ENCODE data around the gene LAMA1. TPM values are rescaled to one million over a fixed set of nuclear protein-coding genes. Genes with fewer than 3 reads are reported as not detected.

LAMA1 gene
- total and polyA plus RNA-seq, 10 donors = 0.20 to 2.3 (median 0.63) TPM

GRCh38 chr18:6962571-6963451, 154.8 kb downstream of the LAMA1 start:
- H3K4me3 ChIP-seq = no peak overlapping the region
- no peaks in the 10 kb centered on the region for H3K4me1 ChIP-seq
- H3K9me3 ChIP-seq = peaks cover 0 to 9% (median 0%) of the 10 kb centered on the region in 8 donors
- intact Hi-C loops (cut with DNase I; ENCODE audit: low total_unique reads) = no loop called here
- no peaks in the 10 kb centered on the region for H3K36me3 ChIP-seq
- DNase-seq = no peak
- WGBS, 5 donors = 80 to 88% (median 85%) methylated on average over 9 of the region's 9 CpGs
- H3K27me3 ChIP-seq (replicated peaks in 1 of 7) = no peaks in the 10 kb centered on the region
- H3K27ac ChIP-seq = no peak overlapping the region
- TF ChIP-seq CTCF (IDR thresholded peaks at IDR 0.05 in 8 of 11, conservative IDR thresholded peaks at IDR 0.05 in 3 of 11) (no peak), POLR2AphosphoS5 (IDR thresholded peaks at IDR 0.05) (no peak), POLR2A (IDR thresholded peaks at IDR 0.05) (no peak)

GRCh38 chr18:6961331-6961730, 156.3 kb downstream of the LAMA1 start:
- Histone ChIP-seq H3K27me3 (replicated peaks in 1 of 7) (no peaks in the 10 kb centered on the region), H3K36me3 (no peaks in the 10 kb centered on the region), H3K27ac (no peak overlapping the region), H3K4me1 (peaks cover 0 to 5% (median 0%) of the 10 kb centered on the region in 6 donors), H3K9me3 (peaks cover 0 to 9% (median 0%) of the 10 kb centered on the region in 8 donors), H3K4me3 (no peak overlapping the region)
- no peak for DNase-seq
- TF ChIP-seq CTCF (IDR thresholded peaks at IDR 0.05 in 8 of 11, conservative IDR thresholded peaks at IDR 0.05 in 3 of 11) (no peak), POLR2A (IDR thresholded peaks at IDR 0.05) (no peak), POLR2AphosphoS5 (IDR thresholded peaks at IDR 0.05) (no peak)
- WGBS, 5 donors = 74 to 82% (median 77%) methylated on average over 9 of the region's 9 CpGs
- intact Hi-C loops (cut with DNase I; ENCODE audit: low total_unique reads) = no loop called here

- H3K9me3 ChIP-seq = peaks cover 0 to 9% (median 0%) of the 10 kb centered on the region in 8 donors
- H3K27ac ChIP-seq = no peak overlapping the region
- H3K27me3 ChIP-seq (replicated peaks in 1 of 7) = no peaks in the 10 kb centered on the region
- intact Hi-C loops (cut with DNase I; ENCODE audit: low total_unique reads) = no loop called here
- H3K36me3 ChIP-seq = no peaks in the 10 kb centered on the region
- 58 to 82% (median 74%) methylated on average over 2 of the region's 2 CpGs for WGBS, 5 donors
- no peak for TF ChIP-seq POLR2A (IDR thresholded peaks at IDR 0.05)
- TF ChIP-seq CTCF (IDR thresholded peaks at IDR 0.05 in 8 of 11, conservative IDR thresholded peaks at IDR 0.05 in 3 of 11) = no peak
- no peak for TF ChIP-seq POLR2AphosphoS5 (IDR thresholded peaks at IDR 0.05)
- no peak overlapping the region for H3K4me3 ChIP-seq
- H3K4me1 ChIP-seq = peaks cover 0 to 5% (median 0%) of the 10 kb centered on the region in 6 donors
- DNase-seq = no peak
Measured at GRCh38 chr18:6960656-6961055, 156.9 kb downstream of the LAMA1 start.

- peaks cover 0 to 5% (median 0%) of the 10 kb centered on the region in 6 donors for H3K4me1 ChIP-seq
- intact Hi-C loops (cut with DNase I; ENCODE audit: low total_unique reads) = no loop called here
- 95 to 100% (median 96%) methylated on average over 1 of the region's 1 CpG for whole genome bisulfite sequencing, 5 donors
Measured at GRCh38 chr18:6960124-6960523, 157.5 kb downstream of the LAMA1 start.

More at GRCh38 chr18:6960124-6960523, 157.5 kb downstream of the LAMA1 start:
- H3K9me3 ChIP-seq = peaks cover 0 to 9% (median 0%) of the 10 kb centered on the region in 8 donors
- no peak overlapping the region for H3K27ac ChIP-seq
- DNase-seq = no peak
- no peaks in the 10 kb centered on the region for H3K27me3 ChIP-seq (replicated peaks in 1 of 7)
- H3K36me3 ChIP-seq = no peaks in the 10 kb centered on the region
- no peak for TF ChIP-seq CTCF (IDR thresholded peaks at IDR 0.05 in 8 of 11, conservative IDR thresholded peaks at IDR 0.05 in 3 of 11)
- no peak for TF ChIP-seq POLR2AphosphoS5 (IDR thresholded peaks at IDR 0.05)
- TF ChIP-seq POLR2A (IDR thresholded peaks at IDR 0.05) = no peak
- no peak overlapping the region for H3K4me3 ChIP-seq
